TTC549 (cell line): Measurements from ENCODE around the gene DNAJB6.

Experiments used
- FAIRE-seq: peaks from 2 replicates; lab custom pipeline; 2012; peaks lifted over from hg19 to GRCh38; lab: Jason Lieb, UNC

DNAJB6 gene

DNA sequence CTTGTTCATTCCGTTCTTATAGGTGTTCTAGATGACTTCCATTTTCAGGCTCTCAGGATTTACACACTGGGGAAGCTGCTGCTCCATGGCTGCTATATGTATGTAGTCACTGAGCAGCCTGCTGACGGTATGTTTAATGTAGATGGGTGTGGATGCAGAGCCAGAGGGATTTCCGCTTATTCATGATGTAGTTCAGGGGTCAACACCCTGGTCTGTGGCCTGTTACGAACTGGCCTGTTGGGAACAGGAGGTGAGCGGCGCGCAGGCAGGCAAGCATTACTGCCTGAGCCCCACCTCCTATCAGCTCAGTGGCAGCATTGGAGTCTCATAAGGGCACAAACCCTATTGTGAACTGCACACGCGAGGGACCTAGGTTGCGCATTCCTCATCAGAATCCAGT is 33.9 kb downstream of the DNAJB6 start:
- FAIRE-seq = no peak

DNA sequence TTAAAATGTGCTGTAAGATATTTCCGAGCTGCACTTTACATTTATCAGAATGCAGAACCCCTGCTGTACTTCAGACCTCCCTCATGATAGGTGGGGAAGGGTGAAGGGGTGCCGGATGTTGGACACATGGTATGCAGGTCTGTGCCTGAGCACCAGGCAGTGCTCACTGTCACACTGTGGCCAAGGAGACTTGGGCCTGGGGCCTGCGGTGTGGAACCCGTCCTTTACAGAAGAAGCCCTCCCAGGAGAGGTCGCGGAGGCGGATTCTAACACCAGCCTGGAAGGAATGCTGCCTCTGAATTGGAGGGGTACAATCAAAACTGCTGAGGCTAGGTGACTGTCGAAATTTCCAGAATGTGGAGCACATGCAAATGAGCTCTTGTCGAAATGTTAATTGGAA is 34.5 kb downstream of the DNAJB6 start:
- FAIRE-seq = no peak

GRCh38 chr7:157372300-157373232 is 35.8 kb downstream of the DNAJB6 start:
- no peak for FAIRE-seq

DNA sequence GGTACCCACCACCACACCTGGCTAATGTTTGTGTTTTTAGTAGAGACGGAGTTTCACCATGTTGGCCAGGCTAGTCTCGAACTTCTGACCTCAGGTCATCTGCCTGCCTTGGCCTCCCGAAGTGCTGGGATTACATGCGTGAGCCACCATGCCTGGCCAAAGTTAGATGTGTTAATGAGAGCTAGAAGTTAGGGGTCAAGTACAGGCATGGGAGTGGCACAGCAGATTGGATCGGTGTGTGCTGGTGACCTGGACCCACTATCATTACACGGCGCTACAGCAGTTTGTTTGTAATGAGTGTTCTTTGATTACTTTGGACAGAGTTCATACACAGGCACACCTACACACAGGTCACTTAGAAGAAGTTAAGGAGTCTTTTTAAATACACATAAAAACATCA is 36.7 kb downstream of the DNAJB6 start:
- FAIRE-seq = no peak

DNA sequence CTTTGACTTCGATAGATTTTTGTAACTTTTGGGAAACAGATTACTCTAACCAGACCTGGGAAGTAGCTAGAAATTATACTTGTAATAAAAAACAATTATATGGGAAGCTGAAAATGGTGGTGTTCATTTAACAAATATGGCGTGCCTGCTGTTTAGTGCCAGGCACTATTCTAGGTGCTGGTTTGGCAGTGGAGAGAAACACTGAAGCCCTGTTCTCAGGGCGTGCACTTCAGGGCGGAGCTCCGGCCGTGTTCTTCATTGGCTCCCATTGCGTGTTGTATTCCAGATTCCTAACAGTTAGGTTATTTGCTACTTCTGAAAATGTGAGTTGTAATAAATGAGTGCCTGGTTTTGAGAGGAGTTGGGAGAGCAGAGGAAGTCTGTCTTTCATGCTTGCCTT is 38.6 kb downstream of the DNAJB6 start:
- FAIRE-seq = no peak

DNA sequence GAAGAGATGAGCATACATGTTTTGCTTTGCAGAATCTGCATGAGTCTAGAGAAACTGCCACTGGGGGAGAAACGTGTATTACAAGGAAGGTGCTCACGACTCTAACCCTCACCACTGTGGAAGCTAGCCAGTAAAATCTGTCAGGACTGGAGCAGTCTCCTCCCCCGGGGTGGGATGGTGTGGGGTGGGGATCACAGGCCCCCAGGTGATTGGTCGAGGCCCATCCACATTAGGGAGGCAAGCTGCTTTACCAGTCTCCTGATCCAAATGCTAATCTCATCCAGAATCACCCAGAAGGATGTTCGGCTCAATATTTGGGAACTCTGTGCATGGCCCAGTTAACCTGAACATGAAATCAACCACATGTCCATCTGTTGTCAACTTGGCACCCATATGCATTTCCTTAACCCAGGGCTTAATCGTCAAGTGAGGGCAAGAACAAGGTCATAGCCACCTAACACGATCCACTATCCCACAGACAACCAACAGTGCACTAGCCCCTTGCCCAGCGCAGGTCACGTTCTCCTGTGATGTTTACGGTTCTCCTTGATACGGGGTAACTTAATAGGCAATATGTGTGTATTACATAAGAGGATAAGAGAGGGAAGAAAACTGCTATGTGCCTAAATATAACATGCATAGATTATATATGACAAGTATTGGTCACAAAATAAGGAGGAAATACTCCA is 40.8 kb downstream of the DNAJB6 start:
- FAIRE-seq = no peak

GRCh38 chr7:157378390-157378789 is 41.6 kb downstream of the DNAJB6 start:
- no peak for FAIRE-seq

DNA sequence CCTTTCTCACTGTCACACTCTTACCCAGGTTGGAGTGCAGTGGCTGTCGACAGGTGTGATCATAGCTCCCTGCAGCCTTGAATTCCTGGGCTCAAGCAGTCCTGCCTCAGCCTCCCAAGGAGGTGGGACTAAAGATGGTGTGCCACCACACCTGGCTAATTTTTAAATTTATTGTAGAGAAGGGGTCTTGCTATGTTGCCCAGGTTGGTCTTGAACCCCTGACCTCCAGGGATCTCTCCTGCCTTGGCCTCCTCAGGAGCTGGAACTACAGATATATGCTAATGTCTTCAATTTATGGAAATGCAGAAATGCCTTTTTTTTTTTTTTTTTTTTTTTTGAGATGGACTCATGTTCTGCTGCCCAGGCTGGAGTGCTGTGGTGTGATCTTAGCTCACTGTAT is 42.7 kb downstream of the DNAJB6 start:
- no peak for FAIRE-seq

- FAIRE-seq = no peak
These were observed 43.6 kb downstream of the DNAJB6 start for GRCh38 chr7:157380416-157380815.

GRCh38 chr7:157383868-157384267 is 47.1 kb downstream of the DNAJB6 start:
- FAIRE-seq = no peak

GRCh38 chr7:157384301-157384700 is 47.5 kb downstream of the DNAJB6 start:
- no peak for FAIRE-seq

GRCh38 chr7:157386979-157387800 is 50.4 kb downstream of the DNAJB6 start:
- FAIRE-seq = no peak

GRCh38 chr7:157388301-157388700 is 51.5 kb downstream of the DNAJB6 start:
- no peak for FAIRE-seq

GRCh38 chr7:157389951-157390730 is 53.3 kb downstream of the DNAJB6 start:
- no peak for FAIRE-seq

GRCh38 chr7:157391036-157391710 is 54.4 kb downstream of the DNAJB6 start:
- no peak for FAIRE-seq

DNA sequence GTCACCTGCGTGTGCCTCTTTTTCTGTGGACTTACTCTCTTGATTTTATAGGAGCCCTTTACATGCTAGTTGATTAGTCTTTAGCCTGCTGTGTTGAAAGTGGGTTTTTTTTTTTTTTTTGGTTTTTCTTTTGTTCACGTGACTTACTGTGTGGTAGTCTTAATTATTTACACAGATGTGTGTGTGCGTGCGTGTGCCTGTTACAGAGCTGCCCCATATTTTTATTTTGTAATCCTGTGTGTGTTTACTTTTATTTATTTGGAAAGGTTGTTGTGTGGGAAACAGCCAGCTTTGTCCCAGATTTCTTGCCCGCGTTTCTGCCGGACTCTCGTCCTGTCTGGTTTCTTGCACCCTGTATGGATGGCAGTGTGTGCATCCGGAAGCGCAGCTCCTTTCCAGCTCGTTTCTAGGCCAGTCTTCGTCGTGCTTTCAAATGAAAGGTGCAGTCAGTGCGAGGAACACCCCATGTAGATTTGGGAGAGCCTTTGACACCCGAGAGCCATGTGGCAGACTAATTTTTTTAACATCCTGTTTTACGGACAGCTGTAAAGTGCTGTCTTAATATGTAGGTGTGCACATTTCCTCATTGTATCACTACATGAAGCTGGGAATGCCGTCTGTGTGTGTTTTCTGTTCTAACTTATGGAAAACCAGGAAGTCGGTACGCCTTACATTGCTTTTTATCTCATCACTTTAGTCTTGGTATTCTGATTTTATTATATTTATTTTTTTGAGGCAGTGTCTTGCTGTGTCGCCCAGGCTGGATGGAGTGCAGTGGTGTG is 55.6 kb downstream of the DNAJB6 start:
- FAIRE-seq = no peak

DNA sequence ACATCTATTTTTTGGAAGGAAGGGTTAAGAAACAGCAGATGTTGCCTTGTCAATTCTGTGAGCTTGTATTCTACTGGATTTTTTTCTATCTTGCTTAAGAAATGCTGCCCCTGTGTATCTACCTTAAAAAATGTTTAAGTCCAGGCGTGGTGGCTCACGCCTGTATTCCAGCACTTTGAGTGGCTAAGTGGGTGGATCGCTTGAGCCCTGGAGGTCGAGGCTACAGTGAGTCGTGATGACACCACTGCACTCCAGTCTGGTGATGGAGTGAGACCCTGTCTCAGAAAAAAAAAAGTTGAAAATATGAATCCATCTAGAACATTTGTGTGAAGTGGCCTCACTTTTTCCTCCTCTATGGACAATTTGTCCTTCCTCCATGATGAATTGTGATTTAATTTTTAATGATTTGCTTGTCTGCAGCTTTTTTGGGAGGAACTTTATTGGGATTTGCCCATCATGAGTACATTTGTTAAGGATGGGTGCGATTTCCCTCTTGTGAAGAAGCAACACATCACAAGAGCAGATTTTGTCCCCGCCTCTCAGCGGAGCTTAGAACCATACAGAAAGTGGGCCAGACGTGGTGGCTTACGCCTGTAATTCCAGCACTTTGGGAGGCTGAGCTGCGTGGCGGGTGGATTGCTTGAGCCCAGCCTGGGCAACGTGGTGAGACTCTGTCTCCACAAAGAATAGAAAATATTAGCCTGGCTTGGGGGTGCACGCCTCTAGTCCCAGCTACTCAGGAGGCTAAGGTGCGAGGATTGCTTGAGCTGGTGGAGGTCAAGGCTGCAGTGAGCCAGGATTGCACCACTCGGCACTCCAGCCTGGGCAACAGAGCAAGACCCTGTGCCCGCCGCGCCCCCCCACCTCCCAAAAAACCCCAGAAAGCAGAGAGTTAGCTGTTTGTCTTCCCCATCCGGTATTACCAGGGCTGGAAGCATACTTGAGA is 57.7 kb downstream of the DNAJB6 start:
- FAIRE-seq = no peak

GRCh38 chr7:157395206-157395605 is 58.4 kb downstream of the DNAJB6 start:
- no peak for FAIRE-seq

GRCh38 chr7:157396316-157397035 is 59.7 kb downstream of the DNAJB6 start:
- FAIRE-seq = no peak
